GM21367 (cell line): Measurements from ENCODE around the gene RPS19.

ENCODE experiments used
- ATAC-seq: cut with Tn5 transposase; IDR thresholded peaks from one replicate; pipeline ENCODE4 v1.9.1; 2021; ENCODE audit not compliant: unreplicated experiment

RPS19 gene

GRCh38 chr19:41897181-41897580 lies 37.1 kb downstream of the RPS19 start:
- ATAC-seq: no peak

- ATAC-seq: no peak
Measured at GRCh38 chr19:41897820-41898219, 37.8 kb downstream of the RPS19 start.

DNA sequence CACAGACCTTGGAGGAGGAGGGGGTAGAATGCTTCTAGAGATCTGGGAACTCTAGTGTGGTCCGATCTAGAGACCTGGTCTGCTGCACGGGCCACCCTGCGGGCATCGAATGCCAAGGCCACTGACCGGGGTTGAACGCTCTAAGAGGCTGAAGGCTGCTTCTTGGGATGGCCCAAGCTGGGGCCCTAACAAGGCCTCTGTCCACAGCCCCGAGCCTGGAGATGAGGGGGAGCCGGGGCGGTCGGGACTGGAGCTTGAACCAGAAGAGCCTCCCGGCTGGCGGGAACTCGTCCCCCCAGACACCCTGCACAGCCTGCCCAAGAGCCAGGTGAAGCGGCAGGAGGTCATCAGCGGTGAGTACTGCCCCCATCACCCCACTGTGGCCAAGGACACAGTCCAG lies 38.2 kb downstream of the RPS19 start:
- ATAC-seq: no peak

DNA sequence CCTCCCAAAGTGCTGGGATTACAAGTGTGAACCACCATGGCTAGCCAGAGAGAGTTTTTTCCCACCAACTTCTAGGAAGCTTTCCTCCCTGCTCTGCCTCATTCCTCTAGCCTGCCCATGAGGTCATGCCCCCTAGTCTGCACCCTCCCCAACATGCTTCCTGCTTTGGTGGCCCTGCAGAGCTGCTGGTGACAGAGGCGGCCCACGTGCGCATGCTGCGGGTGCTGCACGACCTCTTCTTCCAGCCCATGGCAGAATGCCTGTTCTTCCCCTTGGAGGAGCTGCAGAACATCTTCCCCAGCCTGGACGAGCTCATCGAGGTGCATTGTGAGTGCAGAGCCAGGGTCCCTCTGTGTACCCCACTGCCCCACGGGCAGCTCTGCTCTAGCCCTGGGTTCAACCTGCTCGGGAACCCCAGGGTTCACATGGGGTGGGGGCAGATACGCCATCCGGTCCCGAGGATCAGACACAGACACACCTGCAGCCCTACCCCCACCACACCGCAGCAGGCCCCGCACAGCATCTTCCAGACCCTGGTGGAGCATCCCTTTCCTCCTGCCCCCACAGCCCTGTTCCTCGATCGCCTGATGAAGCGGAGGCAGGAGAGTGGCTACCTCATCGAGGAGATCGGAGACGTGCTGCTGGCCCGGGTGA lies 41.8 kb downstream of the RPS19 start:
- no peak for ATAC-seq

- no peak for ATAC-seq
Measured at GRCh38 chr19:41902594-41902993, 42.5 kb downstream of the RPS19 start.

DNA sequence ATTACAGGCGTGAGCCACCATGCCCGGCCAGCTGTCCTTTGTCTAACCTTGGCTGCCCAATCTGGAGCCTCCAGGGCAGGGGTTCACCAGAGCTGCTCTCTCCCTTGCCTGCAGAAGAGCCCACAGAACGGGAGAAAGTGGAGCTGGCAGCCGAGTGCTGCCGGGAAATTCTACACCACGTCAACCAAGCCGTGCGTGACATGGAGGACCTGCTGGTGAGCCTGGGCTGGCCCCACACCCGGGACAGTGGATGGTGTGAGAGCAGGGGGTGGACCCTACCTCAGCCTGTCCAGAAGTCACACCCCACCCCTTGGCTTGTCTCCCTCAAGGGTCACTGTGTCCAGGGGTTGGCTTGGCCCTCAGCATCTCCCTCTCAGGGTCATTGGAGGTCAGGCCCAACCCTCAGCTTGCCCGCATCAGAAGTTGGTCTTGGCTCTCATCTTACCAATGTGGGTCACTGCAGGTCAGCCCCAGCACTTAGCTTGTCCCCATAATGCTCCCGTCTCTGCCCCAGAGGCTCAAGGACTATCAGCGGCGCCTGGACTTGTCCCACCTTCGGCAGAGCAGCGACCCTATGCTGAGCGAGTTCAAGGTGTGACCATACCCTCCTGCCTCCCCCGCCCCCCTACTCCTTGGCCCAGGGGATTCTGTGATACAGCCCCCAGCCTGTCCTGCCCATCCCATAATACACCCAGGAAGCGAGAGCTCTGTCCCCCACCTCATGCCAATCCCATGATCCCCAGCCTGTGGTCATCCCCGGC lies 43.3 kb downstream of the RPS19 start:
- ATAC-seq: no peak

DNA sequence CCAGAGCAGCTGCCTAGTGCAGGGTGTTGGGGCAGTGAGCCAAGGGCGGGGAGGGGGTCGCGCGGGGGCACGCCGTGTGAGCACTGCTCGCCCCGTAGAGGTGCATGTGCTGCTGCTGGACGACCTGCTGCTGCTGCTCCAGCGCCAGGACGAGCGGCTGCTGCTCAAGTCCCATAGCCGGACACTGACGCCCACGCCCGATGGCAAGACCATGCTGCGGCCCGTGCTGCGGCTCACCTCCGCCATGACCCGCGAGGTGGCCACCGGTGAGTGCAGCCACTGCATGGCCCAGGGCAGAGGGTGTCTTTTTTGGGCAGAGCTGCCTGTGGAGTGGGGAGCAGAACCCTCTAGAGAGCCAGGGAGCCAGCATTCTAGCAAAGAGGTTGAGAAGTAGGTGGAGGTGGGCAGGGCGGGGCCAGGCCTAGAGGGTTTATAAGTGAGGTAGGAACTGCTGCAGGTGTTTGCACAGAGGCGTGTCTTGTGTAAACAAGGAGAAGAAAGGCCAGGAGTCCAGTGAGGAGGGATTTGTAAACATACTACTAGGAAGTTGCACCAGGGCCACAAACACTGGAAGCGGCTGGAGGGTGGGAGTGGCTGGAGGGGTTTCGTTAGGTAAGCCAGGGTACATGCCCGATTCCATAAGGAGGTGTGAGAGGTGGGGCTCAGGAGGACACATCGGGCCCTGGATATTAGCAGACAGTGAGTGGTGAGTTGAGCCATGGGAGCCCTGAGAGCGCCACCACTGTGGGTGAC lies 44.2 kb downstream of the RPS19 start:
- no peak for ATAC-seq

DNA sequence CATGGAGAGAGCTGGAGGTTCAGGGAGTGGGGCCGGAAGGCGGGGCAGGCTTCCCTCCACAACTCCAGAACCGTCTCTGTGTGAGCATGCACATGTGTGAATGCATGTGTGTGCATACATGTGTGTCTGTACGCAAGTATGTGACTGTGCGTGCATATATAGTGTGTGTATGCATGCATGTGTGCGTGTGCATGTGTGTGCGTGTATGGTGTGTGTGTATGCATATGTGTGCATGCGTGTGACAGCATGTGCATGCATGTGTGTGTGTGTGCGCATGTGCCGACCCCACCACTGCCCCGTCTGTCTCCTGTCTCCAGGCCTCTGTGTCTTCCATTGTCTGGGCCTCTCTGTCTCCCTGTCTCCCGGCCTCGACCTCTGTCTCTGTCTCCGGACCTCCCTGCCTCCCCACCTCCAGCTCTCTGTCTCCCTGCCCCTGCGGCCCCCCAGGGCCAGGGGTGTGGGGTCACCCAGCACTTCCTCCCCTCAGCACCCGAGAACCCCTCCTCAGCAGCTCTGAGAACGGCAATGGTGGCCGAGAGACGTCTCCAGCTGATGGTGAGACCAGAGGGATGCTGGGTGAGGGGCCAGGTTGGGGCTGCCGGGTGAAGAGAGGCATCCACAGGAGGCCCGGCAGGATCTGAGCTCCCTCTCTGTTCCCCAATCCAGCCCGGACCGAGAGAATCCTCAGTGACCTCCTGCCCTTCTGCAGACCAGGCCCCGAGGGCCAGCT lies 45.4 kb downstream of the RPS19 start:
- ATAC-seq: no peak

- no peak for ATAC-seq
Measured at GRCh38 chr19:41906271-41906670, 46.2 kb downstream of the RPS19 start.

- no peak for ATAC-seq
Measured at GRCh38 chr19:41906916-41907680, 47.0 kb downstream of the RPS19 start.

DNA sequence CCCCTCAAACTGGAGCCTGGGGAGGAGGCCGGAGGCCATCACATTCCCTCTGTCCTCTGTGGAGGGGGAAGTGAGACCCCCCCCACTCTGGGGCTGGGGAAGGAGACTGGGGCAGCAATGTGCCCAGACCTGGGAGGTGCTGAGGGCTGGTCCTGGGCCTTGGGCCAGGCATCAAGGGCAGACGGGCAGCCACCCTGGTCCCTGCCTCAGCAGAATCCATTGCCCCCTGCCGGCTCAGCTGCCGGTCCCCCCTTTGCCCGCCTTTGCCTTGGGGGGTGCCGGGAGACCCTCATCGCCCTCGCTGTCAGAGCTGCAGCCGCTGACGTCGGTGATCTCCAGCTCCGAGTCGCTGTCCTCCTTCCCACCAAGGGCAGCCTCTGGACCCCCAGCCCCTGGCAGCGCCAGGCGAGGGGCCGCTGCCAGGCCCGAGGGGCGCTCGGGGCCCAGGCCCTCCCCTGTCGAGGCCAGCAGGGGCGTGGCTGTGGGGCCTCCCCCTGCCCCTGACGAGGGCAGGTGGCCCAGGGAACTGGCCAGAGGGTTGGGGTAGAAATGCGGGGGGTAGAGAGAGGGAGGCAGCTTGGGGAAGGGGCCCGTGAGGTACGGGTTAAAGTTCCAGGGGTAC lies 48.0 kb downstream of the RPS19 start:
- no peak for ATAC-seq

DNA sequence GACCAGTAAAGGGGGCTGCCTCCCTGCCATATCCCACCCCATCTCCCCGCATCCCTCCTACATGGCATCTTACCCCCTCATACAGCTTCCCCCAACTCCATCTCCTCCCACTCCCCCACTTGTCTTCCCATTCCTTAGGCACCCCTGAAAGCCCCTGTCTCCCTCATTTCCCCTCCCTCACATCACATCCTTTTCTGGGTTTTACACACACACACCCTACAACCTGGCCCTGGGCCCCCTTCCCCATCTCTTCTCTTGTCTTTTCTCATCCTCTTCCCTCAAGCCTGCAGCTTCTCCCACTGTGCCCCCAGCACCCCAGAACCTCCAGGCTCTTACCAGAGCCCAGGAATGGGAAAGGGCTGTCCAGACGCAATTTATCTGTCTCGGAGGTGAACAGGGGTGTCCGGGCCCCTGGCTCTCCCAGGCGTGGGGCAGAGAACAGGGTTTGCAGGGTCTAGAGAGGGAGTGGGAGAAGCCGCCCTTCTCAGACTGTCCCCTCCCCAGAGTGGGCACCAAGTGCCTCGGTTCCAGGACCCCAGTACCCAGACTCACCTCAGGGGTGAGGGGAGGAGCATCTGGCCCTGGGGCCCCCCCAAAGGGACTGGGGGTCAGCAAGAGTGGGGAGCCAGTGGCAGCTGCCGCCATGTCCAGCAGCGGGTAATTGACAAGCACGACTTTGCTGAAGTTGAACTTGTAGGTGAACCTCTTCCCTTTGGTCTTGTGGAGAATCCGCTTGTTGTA lies 48.8 kb downstream of the RPS19 start:
- no peak for ATAC-seq

GRCh38 chr19:41909706-41910105 lies 49.7 kb downstream of the RPS19 start:
- ATAC-seq: no peak

DNA sequence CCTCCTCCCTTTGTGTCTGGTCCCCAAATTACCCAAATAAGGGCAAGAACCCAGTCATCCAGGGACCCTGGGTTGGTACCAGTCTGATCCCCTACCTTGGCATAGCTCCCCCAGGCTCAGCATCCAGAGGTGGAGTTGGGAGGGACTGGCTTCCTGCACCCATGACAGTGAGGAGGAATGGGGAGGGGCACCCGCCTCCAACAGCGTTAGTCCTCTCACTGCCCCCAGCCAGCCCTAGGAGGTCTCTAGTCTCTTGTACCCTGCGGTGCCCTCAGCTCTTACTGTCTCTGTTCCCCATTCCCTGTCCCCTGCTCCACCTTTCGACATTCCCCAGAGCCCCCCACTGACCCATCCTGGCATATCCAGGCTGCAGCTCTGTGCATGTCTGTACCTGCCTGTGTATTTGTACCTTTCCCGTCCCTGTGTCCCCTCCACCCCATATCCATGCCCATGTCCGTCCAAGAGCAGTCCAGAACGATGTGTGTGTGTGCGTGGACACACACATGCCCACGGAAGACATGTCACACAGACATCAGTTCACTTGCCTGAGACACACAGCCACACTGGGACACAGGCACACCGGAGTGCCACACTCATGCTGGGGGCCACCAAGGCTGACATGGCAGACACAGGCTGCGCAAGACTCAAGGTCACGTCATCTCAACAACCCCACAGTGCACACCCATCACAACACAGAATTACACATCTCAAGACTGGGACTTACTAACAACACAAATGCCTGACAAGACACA lies 50.4 kb downstream of the RPS19 start:
- ATAC-seq: no peak

DNA sequence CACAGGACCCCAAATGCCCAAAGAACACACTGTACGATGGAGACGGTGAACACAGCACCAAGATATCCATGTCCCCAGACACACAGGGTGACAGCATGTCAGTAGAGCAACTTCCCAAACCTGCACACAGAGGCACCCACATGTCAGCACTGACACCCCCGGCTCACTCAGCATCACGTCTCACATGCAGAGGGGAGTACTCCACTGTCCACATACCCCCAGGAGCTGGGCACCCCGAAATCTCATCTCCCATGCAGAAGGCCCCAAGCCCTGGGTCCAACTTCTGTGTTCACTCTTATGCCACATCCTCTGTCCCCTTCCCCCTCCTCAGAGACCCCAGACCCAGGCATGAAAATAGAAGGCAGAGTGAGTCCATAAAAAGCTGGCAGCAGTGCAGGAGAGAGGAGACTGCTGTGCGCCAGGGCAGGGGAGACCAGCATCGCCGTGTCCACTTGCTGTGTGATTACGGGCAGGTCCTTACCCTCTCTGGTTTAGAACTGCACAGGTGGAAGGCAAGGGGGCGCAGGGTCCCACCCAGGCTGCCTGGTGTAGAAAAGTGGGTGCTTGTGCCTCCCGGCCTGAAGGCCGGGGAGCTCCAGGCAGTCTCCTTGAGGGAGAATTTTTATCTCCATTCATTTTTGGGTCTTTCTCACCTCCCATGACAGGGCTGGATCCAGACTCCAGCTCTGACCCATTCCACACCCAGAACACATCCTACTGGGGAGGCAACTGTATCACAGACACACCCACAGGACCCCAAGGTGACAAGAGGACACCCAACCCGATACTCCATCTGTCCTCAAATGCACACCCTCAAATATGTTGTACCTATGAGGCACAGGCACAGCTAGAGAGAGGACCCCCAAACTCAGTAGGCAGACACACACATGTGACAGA lies 51.2 kb downstream of the RPS19 start:
- no peak for ATAC-seq

- ATAC-seq: no peak
Measured at GRCh38 chr19:41911889-41912731, 52.1 kb downstream of the RPS19 start.
